Measurements from ENCODE around the gene PRICKLE4. TPM values are rescaled to one million over a fixed set of nuclear protein-coding genes. Genes with fewer than 3 reads are reported as not detected.

Gene PRICKLE4
- total and polyA plus RNA-seq, 2 of the 8 experiments (the other 6 are each of a cell fraction or from before 2014, with no cell fraction given) = 0.32 to 1.4 TPM

- peaks cover 12% of the 10 kb centered on the region for H3K23me2 ChIP-seq (ENCODE audit: low read depth, low read length)
- 92% methylated on average over 3 of the region's 3 CpGs; no CpG with 5 or more reads in 1 of the 2 experiments for WGBS, 2 experiments (ENCODE audit: extremely low coverage in 1 of 2, insufficient coverage in 1 of 2, insufficient read length in 1 of 2, insufficient replicate concordance in 2 of 2, low coverage in 1 of 2, low lambda C conversion rate in 2 of 2, missing lambda C conversion rate in 1 of 2)
- POLR2A ChIA-PET (ENCODE audit: partially characterized antibody) = interaction anchor here (1.0 to 4.2 kb wide), 3 partner anchors 16 to 279 kb away, joined by 4 to 31 read pairs (median 4); partner anchors contain the start of genes BYSL and MED20
Observed at GRCh38 chr6:41789390-41789724, 8.8 kb downstream of the PRICKLE4 start.

More at GRCh38 chr6:41789390-41789724, 8.8 kb downstream of the PRICKLE4 start:
- DNase-seq (ENCODE audit: low read depth in 1 of 2, low spot score in 2 of 2) (no peak), FAIRE-seq (no peak)
- no peak overlapping the region for H3K56ac ChIP-seq (replicated peaks; ENCODE audit: insufficient read length, low read depth, low read length)
- H2AK5ac ChIP-seq (ENCODE audit: low read depth, low read length) = no peak overlapping the region
- TF ChIP-seq SP1 (IDR thresholded peaks at IDR 0.05; ENCODE audit: low read depth, low read length) (peak; percentile 3; the same call in 1 of the 2 replicates), USF2 (IDR thresholded peaks at IDR 0.05; ENCODE audit: low read length) (no peak)
- CTCF ChIA-PET (ENCODE audit: partially characterized antibody) = interaction anchor here (1.2 to 4.1 kb wide), 4 partner anchors 7 to 254 kb away, joined by 3 to 36 read pairs (median 8); no protein-coding TSS in a partner anchor
- no peak overlapping the region for H2BK12ac ChIP-seq (ENCODE audit: low read depth, low read length)
- peaks cover 0 to 12% of the 10 kb centered on the region in 2 experiments; a peak in 3 of 4 replicates for H3K79me2 ChIP-seq (ENCODE audit: control insufficient read depth in 1 of 2, insufficient read depth in 2 of 2, low read length in 2 of 2)
- H2BK120ac ChIP-seq (replicated peaks; ENCODE audit: low read depth, low read length) = no peak overlapping the region
- peaks cover 0 to 4% (median 3%) of the 10 kb centered on the region in 4 experiments; a peak in 6 of 7 replicates for H3K4me1 ChIP-seq (replicated peaks in 1 of 4; ENCODE audit: control insufficient read depth in 3 of 4, insufficient read depth in 4 of 4, low read length in 3 of 4)
- H3K79me1 ChIP-seq (ENCODE audit: low read depth, low read length) = peaks cover 2% of the 10 kb centered on the region
- H3K4me2 ChIP-seq (ENCODE audit: insufficient read depth in 1 of 2, low read depth in 2 of 2, low read length in 2 of 2) = no peak overlapping the region; a peak in 1 of 4 replicates
- no peak overlapping the region for H4K5ac ChIP-seq (ENCODE audit: insufficient read length, low read depth, low read length)
- H2AFZ ChIP-seq (ENCODE audit: low read length) = no peak overlapping the region
- peaks cover 14 to 41% (median 23%) of the 10 kb centered on the region in 4 experiments; a peak in 7 of 8 replicates for H3K36me3 ChIP-seq (ENCODE audit: control insufficient read depth in 2 of 4, insufficient read depth in 4 of 4, low read length in 3 of 4)
- H4K20me1 ChIP-seq (replicated peaks in 1 of 2; ENCODE audit: control insufficient read depth in 1 of 2, insufficient read depth in 2 of 2, low read length in 2 of 2) = peaks cover 0 to 9% of the 10 kb centered on the region in 2 experiments
- no peak overlapping the region for H3K4ac ChIP-seq (replicated peaks; ENCODE audit: insufficient read length, low read depth, low read length)
- no peak overlapping the region for H2BK20ac ChIP-seq (ENCODE audit: low read length)
- no peak overlapping the region for H3K14ac ChIP-seq (ENCODE audit: insufficient read length)
- H2BK15ac ChIP-seq (ENCODE audit: low read length) = no peak overlapping the region
- H4K91ac ChIP-seq (replicated peaks; ENCODE audit: insufficient read length, low read length) = no peak overlapping the region
- H3K18ac ChIP-seq (ENCODE audit: extremely low read depth, low read length) = no peak overlapping the region
- H3K27ac ChIP-seq (ENCODE audit: low read depth, low read length) = no peak overlapping the region
- H3K23ac ChIP-seq (ENCODE audit: insufficient read length) = no peak overlapping the region
- no peak overlapping the region for H4K8ac ChIP-seq (ENCODE audit: extremely low read depth, insufficient read depth, low read length)
- no peak overlapping the region for H2BK5ac ChIP-seq (ENCODE audit: low read depth, low read length)
- no peaks in the 10 kb centered on the region for H3K9me3 ChIP-seq (ENCODE audit: insufficient read depth in 2 of 2, low read depth in 1 of 2, low read length in 1 of 2)
- no peak overlapping the region for H3K4me3 ChIP-seq (ENCODE audit: extremely low read depth in 1 of 4, insufficient read depth in 2 of 4, low read depth in 3 of 4, low read length in 4 of 4)
- peaks cover 0 to 16% (median 14%) of the 10 kb centered on the region in 4 experiments; a peak in 6 of 7 replicates for H3K27me3 ChIP-seq (replicated peaks in 1 of 4; ENCODE audit: control insufficient read depth in 3 of 4, extremely low read depth in 1 of 4, insufficient read depth in 3 of 4, low read length in 3 of 4)
- no peak overlapping the region for H3K9ac ChIP-seq (replicated peaks in 1 of 4; ENCODE audit: extremely low read depth in 1 of 4, low read depth in 3 of 4, low read length in 3 of 4)
